ENCODE results near the gene SNPH.
"Not testable (repeated sequence)": the region's sequence is repeated elsewhere in the genome, so short reads cannot be mapped to it uniquely, and the experiment has no call there.

Gene SNPH

GRCh38 chr20:1266167-1266973 lies at the start of gene SNPH:
Gene SNPH, plus strand, starts transcription at chr20:1266294. Its CDS starts 29,946 bp downstream, at chr20:1296240.
- in situ Hi-C loops (cut with MboI; ENCODE audit: low sequenced_read_pairs), result no loop called here

GRCh38 chr20:1216527-1217427 lies 49.3 kb upstream of the SNPH start:
- in situ Hi-C loops (cut with MboI; ENCODE audit: low sequenced_read_pairs), result loop anchor here (10.0 kb wide), 1 partner anchor 402 kb away; no protein-coding TSS in a partner anchor

DNA sequence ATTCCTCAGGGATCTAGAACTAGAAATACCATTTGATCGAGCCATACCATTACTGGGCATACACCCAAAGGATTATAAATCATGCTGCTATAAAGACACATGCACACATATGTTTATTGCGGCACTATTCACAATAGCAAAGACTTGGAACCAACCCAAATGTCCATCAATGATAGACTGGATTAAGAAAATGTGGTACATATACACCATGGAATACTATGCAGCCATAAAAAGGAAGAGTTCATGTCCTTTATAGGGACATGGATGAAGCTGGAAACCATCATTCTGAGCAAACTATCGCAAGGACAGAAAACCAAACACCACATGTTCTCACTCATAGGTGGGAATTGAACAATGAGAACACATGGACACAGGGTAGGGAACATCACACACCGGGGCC lies 43.3 kb upstream of the SNPH start:
- in situ Hi-C loops (cut with MboI; ENCODE audit: low sequenced_read_pairs), result not testable (repeated sequence)

DNA sequence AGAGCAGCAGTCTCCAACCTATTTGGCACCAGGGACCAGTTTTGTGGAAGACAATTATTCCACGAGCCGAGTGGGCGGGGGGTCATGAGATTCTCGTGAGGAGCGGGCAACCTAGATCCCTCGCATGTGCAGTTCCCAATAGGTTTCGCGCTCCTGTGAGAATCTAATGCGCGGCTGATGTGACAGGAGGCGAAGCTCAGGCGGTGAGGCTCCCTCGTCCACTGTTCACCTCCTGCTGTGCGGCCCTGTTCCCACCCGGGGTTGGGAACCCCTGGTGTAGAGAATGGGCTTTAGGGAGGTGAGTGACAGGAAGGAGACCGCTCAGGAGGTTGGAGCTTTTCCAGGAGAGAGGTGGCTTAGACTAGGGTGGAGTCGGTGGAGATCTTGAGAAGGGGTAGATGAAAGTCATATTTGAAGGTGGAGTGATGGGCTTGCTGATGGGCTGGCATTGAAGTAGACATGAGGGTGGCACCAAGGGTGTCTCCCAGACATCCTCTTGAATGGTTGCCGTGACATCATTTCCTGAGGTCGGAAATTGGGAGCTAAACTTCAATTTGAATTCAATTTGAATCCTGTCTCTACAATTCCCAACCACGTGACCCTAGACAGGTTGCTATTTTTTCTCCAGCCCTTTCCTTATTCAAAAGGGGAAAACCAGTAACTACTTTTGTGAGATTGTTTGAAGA lies 41.7 kb upstream of the SNPH start:
- in situ Hi-C loops (cut with MboI; ENCODE audit: low sequenced_read_pairs), result no loop called here

- in situ Hi-C loops (cut with MboI; ENCODE audit: low sequenced_read_pairs), result no loop called here
Observed at GRCh38 chr20:1225263-1225782, 40.8 kb upstream of the SNPH start.

DNA sequence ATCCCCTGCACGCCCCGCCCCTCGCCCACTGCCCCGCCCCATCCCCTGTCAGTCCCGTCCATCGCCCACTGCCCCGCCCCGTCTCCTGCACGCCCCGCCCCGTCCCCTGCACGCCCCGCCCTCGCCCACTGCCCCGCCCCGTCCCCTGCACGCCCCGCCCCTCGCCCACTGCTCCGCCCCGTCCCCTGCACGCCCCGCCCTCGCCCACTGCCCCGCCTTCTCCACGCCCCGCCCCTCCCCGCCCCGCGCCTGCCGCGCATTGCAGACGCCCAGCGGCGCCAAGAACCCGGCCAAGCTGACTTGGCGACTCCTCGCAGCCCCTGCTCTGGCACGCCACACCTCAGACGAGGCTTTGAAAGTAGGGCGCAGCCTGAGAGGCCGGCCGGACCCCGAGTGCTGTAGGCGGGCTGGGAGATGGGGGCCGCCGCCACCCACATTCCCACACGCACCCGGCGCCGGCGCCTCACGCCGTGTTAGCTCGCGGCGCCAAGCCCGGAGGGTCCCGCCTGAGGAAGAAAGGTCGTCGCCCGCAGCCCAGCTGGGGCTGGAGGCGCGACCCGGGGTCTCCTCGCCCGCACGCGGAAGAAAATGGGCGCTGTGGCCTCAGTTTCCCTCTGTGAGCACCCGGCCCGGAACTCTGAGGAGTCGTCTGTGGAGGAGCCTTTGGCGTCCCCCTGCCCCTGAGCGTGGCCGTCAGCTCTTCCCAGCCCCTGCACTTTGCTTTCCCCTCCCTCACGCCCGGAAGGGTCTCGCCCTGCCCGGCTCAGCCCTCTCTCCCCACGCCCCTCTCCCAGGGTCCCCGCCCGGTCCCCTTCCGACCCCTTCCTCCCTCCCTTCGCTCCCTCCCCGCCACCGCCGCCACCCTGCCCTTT lies 40.1 kb upstream of the SNPH start, which contains the start of gene RAD21L1:
Gene RAD21L1, plus strand, starts transcription at position 262 of the 872 bp plus-strand sequence. CDS start 2,410 bp downstream, outside the sequence.
- in situ Hi-C loops (cut with MboI; ENCODE audit: low sequenced_read_pairs), result no loop called here

- in situ Hi-C loops (cut with MboI; ENCODE audit: low sequenced_read_pairs), result no loop called here
Observed at GRCh38 chr20:1229541-1229940, 36.6 kb upstream of the SNPH start.

DNA sequence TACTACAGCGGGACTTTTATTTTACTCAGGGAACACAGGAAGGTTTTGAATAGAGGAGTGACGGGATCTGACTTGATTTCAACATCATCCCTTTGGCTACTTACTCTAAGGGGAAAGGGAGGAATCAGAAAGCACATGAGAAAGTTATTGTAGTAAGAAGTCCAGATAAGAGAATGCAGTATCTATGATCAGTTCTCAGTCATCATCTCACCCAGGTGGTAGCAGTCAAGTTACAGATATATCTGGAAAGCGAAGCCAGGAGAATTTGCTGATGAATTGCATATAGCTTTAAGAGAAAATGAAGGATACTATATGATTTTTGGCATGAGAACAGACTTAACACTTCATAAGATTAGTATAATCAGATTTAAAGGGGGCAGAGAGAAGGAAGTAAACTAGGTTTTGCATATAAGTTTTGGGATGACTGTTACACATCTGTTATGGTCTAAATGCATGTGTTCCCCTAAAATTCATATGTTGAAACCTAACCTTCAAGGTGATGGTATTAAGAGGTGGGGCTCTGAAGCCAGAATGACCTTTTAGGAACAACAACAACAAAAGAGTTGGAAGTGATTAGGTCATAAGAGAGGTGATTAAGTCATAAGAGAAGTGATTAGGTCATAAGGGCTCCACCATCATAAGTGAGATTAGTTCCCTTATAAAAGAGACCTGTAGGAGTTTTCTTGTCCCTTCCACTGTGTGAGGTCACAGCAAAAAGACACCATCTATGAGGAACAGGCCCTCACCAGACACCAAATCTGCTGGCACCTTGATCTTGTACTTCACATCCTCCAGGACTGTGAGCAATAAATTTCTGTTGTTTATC lies 33.6 kb upstream of the SNPH start:
- in situ Hi-C loops (cut with MboI; ENCODE audit: low sequenced_read_pairs), result no loop called here

GRCh38 chr20:1240549-1240948 lies 25.5 kb upstream of the SNPH start:
- in situ Hi-C loops (cut with MboI; ENCODE audit: low sequenced_read_pairs), result no loop called here

GRCh38 chr20:1241456-1241855 lies 24.6 kb upstream of the SNPH start:
- in situ Hi-C loops (cut with MboI; ENCODE audit: low sequenced_read_pairs), result no loop called here

- in situ Hi-C loops (cut with MboI; ENCODE audit: low sequenced_read_pairs), result no loop called here
Observed at GRCh38 chr20:1242099-1242498, 24.0 kb upstream of the SNPH start.

DNA sequence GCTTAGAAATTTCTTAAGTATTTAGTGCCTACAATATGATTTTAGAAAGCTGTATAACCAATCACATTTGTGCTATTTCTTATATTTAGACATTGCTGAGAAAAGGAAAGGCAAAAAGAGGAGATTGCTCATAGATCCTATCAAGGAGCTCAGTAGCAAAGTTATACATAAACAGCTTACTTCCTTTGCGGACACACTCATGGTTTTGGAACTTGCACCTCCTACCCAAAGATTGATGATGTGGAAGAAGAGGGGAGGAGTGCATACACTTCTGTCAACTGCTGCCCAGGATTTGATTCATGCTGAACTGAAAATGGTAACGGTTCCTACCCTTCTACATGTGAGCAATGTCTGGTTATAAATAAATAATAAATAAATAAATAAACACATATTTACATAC lies 23.6 kb upstream of the SNPH start:
- in situ Hi-C loops (cut with MboI; ENCODE audit: low sequenced_read_pairs), result no loop called here

GRCh38 chr20:1245578-1245977 lies 20.5 kb upstream of the SNPH start:
- in situ Hi-C loops (cut with MboI; ENCODE audit: low sequenced_read_pairs), result no loop called here

DNA sequence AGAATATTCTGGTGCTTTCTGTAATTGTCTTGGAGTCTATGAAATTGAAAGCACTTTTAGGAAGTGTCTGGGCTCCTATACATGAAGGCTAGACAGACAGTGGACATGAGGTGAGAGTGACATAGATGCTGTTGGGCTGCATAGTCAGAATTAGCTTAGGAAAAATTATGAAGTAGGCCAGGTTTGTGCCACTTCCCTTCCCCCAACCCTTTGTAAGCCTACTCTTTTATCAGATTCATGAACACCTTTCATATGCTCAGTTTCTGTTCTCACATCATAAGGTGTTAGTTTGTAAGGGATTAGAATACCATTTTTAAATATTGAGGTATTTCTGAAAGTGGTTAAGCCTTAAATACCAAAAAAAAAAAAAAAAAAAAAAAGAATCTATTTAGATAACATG lies 18.4 kb upstream of the SNPH start:
- in situ Hi-C loops (cut with MboI; ENCODE audit: low sequenced_read_pairs), result no loop called here

DNA sequence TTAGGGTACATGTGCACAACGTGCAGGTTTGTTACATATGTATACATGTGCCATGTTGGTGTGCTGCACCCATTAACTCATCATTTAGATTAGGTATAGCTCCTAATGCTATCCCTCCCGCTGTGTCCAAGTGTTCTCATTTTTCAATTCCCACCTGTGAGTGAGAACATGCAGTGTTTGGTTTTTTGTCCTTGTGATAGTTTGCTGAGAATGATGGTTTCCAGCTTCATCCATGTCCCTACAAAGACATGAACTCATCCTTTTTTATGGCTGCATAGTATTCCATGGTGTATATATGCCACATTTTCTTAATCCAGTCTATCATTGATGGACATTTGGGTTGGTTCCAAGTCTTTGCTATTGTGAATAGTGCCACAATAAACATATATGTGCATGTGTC lies 15.8 kb upstream of the SNPH start:
- in situ Hi-C loops (cut with MboI; ENCODE audit: low sequenced_read_pairs), result not testable (repeated sequence)

DNA sequence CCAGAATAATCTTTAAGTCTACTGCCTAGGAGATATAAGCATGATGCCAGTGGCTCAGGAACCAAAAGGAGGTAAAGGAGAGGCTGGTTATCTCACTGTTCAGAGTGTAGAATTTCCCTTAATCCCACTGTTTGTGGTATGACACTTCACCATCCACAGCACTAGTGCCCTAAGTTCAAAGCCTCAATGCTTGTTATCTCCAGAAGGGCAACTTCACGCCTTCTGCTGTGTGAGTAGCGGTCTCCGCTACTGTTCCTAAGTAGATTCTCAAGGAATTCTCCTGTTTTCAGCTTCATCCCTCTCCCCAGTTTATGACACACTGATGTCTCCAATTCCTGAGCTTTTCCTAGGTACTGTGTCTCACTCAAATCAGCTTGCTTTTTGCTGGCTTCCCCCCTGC lies 13.7 kb upstream of the SNPH start:
- in situ Hi-C loops (cut with MboI; ENCODE audit: low sequenced_read_pairs), result no loop called here

GRCh38 chr20:1254254-1254653 lies 11.8 kb upstream of the SNPH start:
- in situ Hi-C loops (cut with MboI; ENCODE audit: low sequenced_read_pairs), result no loop called here

- in situ Hi-C loops (cut with MboI; ENCODE audit: low sequenced_read_pairs), result no loop called here
Observed at GRCh38 chr20:1255675-1256074, 10.4 kb upstream of the SNPH start.

DNA sequence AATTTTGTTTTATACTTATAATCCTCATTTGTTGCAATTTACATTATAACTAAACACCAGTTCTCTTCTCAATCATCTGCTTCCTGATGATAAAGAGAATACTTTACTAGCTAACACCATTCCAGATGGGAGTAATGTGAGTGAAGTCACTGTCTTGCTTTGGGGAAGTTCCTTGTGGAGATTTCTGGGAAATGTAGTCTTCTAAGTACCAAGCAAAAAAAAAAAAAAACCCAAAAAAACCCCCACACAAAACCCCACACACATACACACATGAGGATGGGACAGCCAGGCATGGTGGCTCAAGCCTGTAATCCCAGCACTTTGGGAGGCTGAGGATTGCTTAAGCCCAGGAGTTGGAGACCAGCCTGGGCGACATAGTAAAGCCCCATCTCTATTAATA lies 2.2 kb upstream of the SNPH start:
- in situ Hi-C loops (cut with MboI; ENCODE audit: low sequenced_read_pairs), result no loop called here
